HG03432 (cell line): ENCODE measurements around the gene NUP93.

Experiments used
- ATAC-seq: cut with Tn5 transposase; IDR thresholded peaks from one replicate; pipeline ENCODE4 v1.9.1; 2021; ENCODE audit warnings: mild to moderate bottlenecking, moderate library complexity; ENCODE audit not compliant: unreplicated experiment

Gene NUP93

DNA sequence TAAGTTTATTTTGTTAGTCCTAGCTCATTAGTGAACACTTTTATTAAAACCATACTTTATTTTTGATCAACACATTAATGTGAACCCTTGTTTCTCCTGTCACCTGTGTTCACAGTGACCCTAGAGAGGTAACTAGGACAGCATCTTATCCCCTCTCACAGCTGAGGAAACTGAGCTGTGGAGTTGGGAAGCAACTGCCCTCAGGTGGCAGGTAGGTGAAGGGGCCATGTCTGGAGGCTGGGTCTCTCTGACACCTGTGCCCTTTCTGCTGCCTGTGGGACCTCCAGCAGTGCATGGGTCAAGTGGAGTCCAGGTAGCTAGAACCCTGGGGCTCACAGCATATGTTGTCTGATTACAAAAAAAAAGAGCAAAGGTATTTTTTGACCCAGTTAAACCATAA is 112.2 kb downstream of the NUP93 start:
- no peak for ATAC-seq

DNA sequence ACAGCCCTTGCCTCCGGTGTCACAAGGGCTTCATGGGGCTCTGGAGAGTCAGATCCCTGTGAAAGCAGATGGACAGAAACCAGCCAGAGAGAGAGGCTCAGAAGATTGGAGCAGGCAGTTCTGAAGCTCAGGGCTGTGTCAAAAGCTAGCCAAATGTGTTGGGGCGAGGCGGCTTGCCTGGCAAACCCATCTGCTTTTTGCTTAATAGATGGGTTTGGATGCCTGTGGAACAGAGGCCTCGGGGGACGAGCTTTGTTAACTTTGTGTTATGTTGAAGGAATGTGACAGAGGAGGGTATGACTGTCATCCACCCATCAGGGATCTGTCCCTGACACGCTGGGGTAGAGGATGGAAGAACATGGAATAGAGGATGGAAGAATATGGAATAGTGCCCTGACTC is 114.1 kb downstream of the NUP93 start:
- no peak for ATAC-seq

DNA sequence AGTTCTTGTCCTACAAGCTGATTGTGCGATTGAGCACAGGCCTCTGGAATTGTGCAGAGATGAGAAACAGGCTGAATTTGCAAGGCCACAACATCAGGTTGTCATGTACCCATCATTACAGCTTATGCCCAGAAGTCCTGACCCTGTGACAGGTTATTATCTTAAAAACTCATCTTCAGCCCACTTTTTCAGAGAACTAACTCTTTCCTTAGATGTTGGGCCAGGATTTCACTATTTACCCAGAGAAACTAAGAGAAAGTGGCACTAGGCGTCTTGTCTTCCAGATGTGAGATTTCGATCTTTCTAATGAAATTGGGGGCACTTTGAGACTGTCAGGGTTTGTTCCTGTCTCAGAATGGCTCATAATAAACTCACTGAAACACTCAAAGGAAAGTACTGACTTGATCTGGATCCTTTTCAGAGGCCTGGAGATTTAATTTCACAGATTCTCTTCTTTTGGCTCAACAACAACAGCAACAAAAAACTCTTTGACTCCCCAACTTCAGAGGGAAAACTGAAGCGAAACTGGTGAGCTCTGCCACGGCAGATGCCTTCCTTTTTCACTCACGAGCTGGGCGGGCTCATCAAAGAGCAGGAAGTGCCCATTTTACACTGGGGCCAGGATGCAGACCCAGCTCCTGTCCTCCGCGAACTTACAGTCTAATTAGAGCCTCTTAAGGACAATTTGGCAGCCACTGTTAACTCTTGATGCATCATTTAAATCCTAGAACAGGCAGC is 117.4 kb downstream of the NUP93 start:
- ATAC-seq: no peak

DNA sequence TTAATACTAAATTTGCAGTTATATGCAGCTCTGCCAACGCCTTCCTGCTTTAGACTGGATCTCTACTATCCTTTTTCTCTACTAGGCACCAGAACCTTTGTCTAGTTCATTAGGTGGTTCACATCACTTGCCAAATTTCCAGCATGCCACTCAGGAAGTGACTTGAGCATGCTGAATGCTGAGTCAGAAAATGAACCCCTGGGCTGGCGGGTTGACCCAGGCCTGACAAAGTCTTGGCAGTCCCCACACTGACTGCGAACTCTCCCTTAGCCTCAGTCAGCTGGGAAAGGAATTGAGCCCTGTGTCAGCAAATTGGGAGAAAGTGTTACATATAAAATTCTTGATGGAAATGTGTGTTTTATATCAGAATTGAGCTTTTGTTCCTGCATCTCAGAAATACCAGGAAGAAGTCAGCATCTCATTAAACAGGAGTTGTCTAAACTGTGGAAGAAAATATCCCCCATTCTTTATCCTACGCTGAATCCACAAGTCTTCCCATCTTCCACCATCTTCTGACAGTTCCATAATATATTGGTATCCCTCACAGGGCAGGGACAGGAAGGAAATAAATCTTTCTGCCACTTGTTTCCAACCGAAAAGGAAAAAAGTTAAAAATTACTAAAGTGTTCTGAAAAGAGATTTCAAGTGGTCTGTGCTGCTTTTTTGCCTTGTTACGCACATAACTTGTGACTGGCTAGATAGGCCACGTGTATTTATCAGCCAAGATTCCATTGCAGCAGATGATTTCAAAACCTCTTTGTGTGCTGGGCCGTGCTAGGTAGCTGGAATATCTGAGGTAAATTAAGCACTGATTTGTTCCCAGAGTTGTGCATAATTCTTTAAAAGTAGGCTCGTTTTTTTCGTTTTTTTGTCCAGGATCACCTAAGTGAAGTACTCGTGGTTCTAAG is 118.4 kb downstream of the NUP93 start:
- ATAC-seq: no peak

DNA sequence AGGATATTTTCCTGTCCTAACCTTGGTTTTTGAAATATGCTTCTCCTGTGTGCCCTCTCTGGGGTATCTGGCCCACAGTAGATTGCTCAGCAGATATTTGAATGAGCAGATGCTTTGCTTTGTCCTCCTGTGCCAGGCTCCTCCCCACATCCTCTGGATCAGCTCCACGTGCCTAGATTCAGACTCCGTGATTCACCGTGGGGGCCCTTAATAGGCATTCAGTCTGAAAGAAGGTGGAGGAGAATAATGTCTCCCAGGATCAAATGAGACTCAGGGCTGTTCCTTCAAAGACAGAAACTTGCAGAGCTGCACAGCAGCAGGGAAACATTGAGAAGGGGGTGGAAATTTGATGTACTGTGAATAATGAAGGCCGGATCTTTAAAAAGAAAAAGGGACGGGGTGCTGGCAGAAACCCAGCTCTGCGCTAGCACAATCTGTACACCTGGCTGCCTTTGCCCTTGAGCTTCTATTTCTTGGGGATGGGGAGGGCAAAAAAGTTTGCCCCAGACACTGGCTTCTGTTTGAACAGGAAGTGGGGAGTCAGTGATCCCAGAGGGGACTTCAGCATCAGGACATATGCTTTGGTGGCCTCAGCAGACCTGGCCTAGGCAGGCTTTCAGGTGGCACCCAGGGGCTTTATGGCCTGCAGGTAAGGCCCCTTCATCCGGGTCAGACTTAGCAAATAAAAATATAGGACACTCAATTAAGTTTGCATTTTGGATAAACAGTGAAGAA is 119.2 kb downstream of the NUP93 start:
- ATAC-seq: no peak

DNA sequence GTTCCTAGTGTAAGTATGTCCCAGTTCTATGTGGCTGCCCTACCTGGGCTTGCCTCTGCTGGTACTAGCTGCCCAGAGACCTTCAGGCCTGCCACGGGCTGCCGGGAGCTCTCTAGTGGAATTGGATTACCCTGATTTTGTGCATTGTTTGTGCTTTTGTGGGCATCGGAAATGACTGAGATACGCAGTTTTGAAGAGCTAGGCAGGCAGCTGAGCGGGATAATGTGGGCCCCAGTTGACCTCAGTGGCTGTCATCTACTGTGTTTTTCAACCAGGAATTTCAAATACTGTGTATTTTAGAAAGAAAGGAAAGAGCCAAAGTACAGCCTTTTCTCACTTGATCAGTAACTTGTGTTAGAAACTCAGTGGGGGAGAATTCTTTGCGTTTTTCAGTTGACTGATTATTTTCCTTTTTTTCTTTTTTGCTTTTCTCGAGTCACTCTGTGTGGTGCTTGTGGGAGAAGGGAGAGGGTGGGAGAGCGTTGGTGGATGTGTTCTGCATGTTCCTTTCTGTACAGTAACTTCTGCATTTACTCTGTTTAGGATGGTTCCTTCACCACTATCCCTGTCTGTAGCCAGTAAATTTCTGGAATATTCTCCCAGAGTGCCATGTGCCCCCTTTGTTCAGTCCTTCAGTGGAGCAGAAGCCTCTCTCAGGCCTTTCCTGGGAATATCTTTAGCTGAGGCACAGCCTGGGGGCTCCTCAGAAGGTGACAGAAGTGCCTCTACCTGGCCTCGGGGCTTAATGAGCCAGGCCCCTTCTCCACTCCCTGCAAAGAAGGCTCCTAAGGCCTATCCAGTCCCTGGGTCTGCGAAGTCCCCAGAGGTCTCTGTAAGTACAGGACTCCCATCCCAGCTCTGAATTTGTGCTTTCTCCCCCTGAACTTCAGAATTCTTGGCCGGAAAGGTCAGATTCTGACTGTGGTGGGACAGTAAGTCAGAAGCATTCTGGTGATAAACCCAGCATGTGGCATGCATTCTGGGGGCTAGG is 120.1 kb downstream of the NUP93 start:
- no peak for ATAC-seq

DNA sequence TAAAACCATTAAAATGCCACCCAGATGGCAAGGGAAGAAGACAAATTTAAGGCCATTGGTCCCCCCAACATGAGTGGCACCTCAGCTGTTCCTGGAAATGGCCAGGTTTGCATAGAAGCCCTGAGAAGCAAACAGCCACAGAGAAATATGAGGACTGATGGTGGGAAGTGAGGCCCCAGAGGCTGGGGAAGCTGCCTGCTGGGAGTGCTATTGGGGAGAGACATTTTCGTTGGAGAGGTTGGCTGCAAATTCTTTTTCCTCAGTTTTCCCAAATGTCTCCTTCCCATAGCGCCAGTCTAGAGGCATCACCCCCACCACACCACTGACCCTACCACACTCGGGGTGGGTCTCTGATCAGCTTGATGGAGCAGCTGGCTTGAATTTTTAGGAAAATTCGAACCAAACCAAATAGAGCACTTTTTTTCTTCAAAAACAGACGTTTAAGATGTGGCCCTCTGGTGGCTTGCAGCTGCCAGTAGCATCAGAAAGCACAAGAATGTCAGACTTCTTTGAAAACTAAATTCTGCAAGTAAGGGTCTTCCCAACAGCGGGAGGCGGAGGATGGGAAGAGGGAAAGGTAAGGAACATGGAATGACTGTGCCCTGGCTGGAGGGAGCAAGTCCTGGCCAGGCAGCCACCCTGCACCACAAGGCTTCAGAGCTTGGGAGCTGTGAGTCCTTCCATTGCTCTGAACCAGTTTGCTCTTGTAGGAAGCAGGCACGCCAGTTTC is 121.9 kb downstream of the NUP93 start:
- ATAC-seq: no peak

DNA sequence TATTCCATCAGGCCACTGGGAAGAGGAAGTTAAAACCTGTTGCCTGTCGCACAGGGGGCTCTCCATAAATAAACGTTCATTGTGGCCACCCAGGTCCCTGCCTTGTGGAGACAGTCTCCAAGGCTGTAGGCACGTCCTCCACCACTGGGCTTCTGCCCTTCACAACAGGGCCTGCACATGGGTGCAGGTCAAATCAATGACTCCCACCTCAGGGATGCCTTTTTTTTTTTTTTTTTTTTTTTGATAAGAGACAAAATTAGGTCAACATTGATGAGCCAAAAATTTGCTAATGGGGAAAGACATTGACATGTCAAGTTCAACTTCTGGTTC is 122.4 kb downstream of the NUP93 start:
- no peak for ATAC-seq

DNA sequence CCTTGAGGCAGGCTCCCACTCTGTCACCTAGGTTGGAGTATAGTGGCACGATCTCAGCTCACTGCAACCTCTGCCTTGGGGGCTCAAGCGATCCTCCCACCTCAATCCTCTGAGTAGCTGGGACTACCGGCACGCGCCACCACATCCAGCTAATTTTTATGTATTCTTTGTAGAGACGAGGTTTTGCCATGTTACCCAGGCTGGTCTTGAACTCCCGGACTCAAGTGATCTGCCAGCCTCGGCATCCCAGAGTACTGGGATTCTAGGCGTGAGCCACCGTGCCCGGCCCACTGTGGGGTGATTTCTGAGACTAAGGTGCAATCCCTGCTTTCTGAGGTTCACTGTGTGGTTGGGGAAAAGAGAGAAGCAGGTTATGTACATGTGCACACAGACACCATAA is 123.0 kb downstream of the NUP93 start:
- no peak for ATAC-seq

DNA sequence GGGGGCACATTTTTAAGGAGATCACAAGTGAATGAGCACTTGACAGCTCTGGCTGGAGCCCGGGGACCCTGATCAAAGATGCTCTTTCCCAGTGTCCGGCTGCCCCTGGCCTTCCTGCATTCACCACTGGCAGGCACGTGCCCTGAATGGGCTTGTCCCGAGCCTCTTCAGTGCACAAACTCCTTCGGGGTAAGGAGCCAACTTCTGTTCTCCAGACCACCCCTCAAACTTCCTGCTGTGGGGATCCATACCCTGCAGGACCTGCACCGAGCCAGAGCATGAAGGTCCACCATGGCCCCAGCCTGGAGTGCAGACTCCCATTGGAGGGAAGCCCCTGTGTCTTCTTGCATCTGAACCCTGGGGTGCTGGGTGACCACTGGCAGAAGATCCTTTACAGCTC is 125.3 kb downstream of the NUP93 start:
- ATAC-seq: no peak

DNA sequence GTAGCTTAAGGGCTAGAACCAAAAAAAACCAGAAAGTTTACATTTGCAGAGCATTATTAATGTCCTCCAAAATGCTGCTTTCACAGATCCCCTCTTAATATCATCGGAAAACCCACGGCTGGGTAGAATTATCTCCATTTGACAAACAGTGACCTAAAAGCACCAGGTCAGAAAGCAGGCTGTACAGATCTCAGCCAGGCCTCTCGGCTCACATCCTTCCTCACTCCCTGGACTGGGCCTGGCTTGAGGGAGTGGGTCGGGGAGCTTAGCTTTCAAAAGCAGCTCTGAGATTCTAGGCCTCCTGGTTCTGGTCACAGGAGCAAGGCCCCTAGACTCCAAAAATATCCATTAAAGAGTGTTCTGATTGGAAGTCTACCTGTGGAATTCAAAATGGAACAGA is 126.0 kb downstream of the NUP93 start:
- no peak for ATAC-seq

DNA sequence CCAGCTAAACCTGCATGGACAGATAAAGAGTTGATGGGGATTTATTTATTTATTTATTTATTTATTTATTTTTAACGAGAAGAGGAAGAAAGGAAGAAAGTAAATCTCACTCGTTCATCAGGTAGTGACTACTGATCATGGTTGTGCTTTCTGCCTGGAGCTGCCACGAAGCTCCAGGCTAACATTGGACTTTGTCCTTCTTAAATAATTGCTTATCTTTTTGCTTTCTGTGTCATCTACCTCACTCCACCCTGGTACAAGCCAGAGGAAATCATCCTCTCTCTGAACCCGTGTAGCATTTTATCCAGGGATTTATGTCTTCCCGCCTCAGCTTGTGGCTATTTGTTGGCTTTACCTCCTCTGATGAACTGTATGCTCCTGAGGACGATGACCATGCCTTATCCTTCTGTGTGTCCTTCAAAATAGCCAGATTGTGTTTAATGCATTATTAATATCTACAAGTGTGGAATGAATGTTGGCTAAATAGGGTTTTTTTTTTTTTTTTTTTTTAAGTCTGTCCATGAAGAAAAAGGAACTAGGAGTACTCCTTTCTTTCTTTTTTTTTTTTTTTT is 127.0 kb downstream of the NUP93 start:
- no peak for ATAC-seq

DNA sequence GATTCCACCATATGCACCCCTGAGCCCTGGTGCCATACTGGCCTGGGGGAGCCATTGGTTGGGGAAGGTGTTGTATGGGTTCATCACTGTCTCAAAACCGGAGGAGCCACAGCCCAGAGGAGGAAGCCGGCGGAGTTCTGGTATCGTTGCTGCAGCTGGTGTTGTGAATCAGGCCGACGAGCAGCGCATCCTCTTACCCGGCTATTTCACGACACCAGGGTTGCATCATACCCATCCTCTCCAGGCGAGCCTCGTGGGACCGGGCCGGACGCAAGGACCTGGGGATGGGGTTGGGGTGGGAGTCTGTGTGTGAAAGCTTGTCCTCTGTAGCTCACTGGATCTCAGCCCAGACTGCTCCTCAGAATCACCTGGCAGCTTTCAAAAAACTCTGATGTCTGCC is 128.4 kb downstream of the NUP93 start:
- no peak for ATAC-seq

DNA sequence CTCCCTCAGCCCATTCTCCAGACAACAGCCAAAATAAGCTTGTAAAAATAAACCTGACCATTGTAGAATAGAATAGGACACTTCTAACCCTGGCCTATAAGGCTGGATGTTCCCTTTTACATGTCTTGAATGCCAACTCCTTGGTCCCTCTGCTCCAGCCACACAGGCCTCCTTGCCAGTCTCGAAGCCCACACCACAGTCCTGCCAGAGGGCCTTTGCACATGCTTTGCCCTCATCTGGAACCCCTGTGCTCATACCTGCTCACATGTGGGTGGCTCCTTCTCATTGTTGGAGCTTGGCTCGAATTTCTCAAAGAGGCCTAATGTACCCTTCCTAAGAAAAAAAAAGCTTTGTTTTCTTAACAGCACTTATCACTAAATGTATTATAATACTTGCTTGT is 129.7 kb downstream of the NUP93 start:
- no peak for ATAC-seq

DNA sequence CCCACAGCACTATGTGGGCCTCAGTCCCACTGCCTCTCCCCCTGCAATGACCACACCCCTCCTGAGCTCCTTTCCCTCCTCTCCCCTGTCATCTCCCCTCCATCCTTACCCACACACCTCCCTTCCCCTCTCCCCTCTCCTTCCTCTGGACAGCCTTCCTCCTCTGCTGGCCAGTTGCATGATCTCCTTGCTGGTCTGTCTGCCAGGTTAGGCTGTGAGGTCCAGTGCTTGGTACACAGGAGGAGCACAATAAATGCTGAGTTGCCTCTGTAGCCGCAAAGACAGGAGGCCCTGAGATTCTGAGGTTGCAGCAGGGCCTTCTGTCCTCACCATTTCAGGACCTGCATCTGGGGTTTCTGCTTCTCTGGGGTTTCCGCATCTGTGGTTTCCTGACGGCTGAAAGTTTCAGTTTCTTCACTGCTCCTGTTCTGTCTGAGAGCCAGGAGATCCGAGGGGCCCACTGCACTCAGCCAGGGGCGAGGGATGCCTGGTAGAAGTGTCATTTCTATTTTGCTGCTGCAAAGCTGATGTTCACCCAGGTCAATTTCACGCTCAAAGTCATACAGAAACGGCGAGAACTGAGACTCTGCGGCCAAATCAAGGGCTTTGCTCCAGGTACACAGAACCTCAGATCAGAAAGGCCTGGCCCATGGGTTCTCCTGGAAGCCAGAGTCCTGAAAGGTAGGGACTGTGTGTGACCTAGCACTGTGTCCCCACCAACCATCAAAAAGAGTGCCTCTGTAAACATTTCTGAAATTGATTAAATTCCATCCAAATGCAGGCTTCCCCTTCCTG is 130.5 kb downstream of the NUP93 start:
- ATAC-seq: no peak

DNA sequence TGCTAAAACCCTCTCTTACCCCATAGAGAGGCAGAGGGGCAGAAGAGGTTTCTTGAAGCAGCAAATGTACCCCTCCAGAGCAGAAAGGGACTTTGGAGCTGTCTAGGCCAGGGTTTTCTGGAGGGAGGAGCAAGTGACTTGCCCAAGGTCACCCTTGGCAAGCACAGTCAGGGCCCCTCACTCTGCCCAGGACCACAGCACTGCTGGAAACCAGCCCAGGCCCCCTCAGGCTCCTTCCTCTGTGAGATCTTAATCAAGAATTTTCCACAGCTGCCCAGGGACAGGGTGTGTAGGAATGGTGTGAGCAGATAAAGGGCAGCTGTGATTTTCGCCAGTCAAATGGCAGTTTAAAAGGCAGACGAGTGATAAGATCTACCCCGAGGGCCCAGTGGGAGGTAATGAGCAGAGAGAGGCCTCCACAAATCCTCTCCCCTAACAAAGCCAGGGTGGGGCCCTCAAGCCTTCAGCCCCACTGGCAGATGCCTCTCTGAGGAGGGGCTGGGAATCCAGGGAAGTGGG is 131.2 kb downstream of the NUP93 start:
- no peak for ATAC-seq

DNA sequence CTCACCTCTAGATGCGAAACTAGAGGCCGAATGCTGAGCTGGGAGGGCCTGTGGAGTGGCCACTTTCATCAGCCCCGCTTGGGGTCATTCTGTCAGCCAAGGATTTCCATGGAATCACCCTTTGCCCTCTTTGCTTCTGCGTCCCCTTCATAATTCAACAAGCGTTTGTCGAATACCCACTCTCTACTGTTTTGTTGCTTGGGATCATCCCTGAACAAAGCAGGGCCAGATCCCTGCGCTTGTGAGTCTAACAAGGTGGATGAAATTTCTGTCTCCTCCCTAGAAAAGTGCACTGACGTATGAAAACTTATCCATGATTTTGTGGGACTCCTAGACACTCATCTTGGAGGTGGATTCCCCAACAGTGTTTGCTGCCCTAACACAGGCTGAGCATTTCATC is 131.8 kb downstream of the NUP93 start:
- no peak for ATAC-seq

DNA sequence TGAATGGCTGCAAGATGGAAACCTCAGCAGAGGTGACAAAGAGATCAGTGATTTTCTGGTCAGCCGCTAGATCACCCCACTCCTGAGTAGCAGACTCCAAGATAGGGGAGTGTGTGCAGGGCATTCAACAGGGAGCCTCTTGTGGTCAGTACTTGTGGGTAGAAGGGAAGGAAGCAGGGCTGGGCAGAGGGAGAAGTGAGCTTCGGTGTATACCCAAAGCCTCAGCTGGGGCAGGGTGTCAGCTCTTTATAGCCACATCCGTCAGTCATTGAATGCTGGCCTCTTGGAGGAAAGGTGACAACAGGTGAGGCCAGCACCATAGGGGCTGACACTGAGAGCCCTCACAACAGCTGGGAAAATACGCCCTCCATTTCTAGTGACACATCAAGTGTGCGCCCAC is 132.8 kb downstream of the NUP93 start:
- ATAC-seq: no peak

DNA sequence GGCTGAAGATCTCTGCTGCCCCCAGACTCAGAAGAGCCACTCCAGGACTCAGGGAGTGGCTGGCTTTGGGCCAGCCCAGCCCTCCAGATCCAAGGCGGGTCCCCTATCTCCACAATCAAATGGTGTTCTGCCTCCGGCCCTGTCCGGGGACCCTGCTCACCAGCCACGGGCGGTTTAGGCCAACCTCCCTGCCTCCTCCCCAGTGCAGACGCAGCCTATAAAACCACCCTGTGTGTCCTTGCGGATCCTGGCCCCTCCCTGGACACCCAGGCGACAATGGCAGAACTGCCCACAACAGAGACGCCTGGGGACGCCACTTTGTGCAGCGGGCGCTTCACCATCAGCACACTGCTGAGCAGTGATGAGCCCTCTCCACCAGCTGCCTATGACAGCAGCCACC is 135.0 kb downstream of the NUP93 start, which contains the start of gene SLC12A3:
Gene SLC12A3, plus strand, starts transcription at position 248 of the 400 bp plus-strand sequence. Its CDS starts 29 bp downstream, at position 277.
- ATAC-seq: no peak
